ENCODE measurements around the gene EDEM1. TPM values are rescaled to one million over a fixed set of nuclear protein-coding genes. Genes with fewer than 3 reads are reported as not detected.
"Not testable (repeated sequence)": the region's sequence is repeated elsewhere in the genome, so short reads cannot be mapped to it uniquely, and the experiment has no call there.

Gene EDEM1
- total and polyA plus RNA-seq, 2 donors (not counting 1 experiment from before 2014, with no cell fraction given) = 58.3 to 167 TPM

- no peaks in the 10 kb centered on the region for H3K9me3 Mint-ChIP-seq (ENCODE audit: insufficient read depth)
- DNase-seq (no peak), ATAC-seq (ENCODE audit: low read depth) (no peak)
- ChIA-PET POLR2A (no interaction called here), CTCF (interaction anchor here (1.3 to 1.6 kb wide), 2 partner anchors 12 to 14 kb away, joined by 4 read pairs; no protein-coding TSS in a partner anchor)
- intact Hi-C loops (cut with micrococcal nuclease) = loop anchor here (5.0 kb wide), 1 partner anchor 35 kb away; no protein-coding TSS in a partner anchor
- Histone ChIP-seq H2AFZ (ENCODE audit: insufficient read depth, low read depth, low read length, poor library complexity, severe bottlenecking) (no peak overlapping the region), H3K9me3 (ENCODE audit: control extremely low read depth in 1 of 3, control insufficient read depth in 2 of 3, insufficient read depth in 1 of 3, low read length in 2 of 3) (no peaks in the 10 kb centered on the region), H3K9ac (ENCODE audit: low read length) (no peak overlapping the region), H4K20me1 (ENCODE audit: control insufficient read depth, insufficient read depth, low read length, poor library complexity, severe bottlenecking) (peaks cover 9% of the 10 kb centered on the region), H3K79me2 (ENCODE audit: control insufficient read depth, insufficient read depth, low read length) (peaks cover 35% of the 10 kb centered on the region), H3K4me2 (replicated peaks; ENCODE audit: low read depth, low read length, poor library complexity, severe bottlenecking) (no peak overlapping the region), H3K27ac (ENCODE audit: low read length in 2 of 2) (no peak overlapping the region), H3K27me3 (replicated peaks in 1 of 4; ENCODE audit: control extremely low read depth in 1 of 4, control insufficient read depth in 3 of 4, insufficient read depth in 4 of 4, low read length in 3 of 4) (no peaks in the 10 kb centered on the region), H3K4me1 (ENCODE audit: control insufficient read depth in 2 of 2, insufficient read depth in 2 of 2, low read length in 2 of 2) (peaks cover 12 to 14% of the 10 kb centered on the region in 2 donors), H3K36me3 (replicated peaks in 1 of 2; ENCODE audit: control extremely low read depth in 1 of 2, control insufficient read depth in 1 of 2, extremely low read depth in 1 of 2, insufficient read depth in 2 of 2, low read length in 1 of 2) (peaks cover 2 to 48% of the 10 kb centered on the region in 2 experiments), H3K4me3 (ENCODE audit: control extremely low read depth in 1 of 5, extremely low read depth in 1 of 5, insufficient read depth in 1 of 5, low read depth in 2 of 5, low read length in 4 of 5) (no peak overlapping the region)
- peaks cover 28% of the 10 kb centered on the region for H3K4me1 Mint-ChIP-seq
- H3K27ac Mint-ChIP-seq = no peak overlapping the region
- H3K4me3 Mint-ChIP-seq = no peak overlapping the region
- TF ChIP-seq CTCF (IDR thresholded peaks at IDR 0.05) = no peak
- no peak for TF ChIP-seq EZH2 (IDR thresholded peaks at IDR 0.05; ENCODE audit: borderline replicate concordance, insufficient read depth, low read depth, low read length, poor library complexity, severe bottlenecking)
- no peaks in the 10 kb centered on the region for H3K27me3 Mint-ChIP-seq
- WGBS (ENCODE audit: insufficient coverage) = no CpG with 5 or more reads among the region's 4 CpGs
Observed at GRCh38 chr3:5172018-5172417, 15.5 kb upstream of the EDEM1 start.

GRCh38 chr3:5179036-5179435 is 8.5 kb upstream of the EDEM1 start:
- no CpG with 5 or more reads among the region's 2 CpGs for WGBS (ENCODE audit: insufficient coverage)
- intact Hi-C loops (cut with micrococcal nuclease); H3K9ac ChIP-seq (ENCODE audit: low read length); ATAC-seq (ENCODE audit: low read depth); H3K4me3 ChIP-seq (ENCODE audit: control extremely low read depth in 1 of 5, extremely low read depth in 1 of 5, insufficient read depth in 1 of 5, low read depth in 2 of 5, low read length in 4 of 5); H2AFZ ChIP-seq (ENCODE audit: insufficient read depth, low read depth, low read length, poor library complexity, severe bottlenecking); H3K4me2 ChIP-seq (replicated peaks; ENCODE audit: low read depth, low read length, poor library complexity, severe bottlenecking); DNase-seq; H3K27me3 ChIP-seq (replicated peaks in 1 of 4; ENCODE audit: control extremely low read depth in 1 of 4, control insufficient read depth in 3 of 4, insufficient read depth in 4 of 4, low read length in 3 of 4); H3K27me3 Mint-ChIP-seq; H3K9me3 Mint-ChIP-seq (ENCODE audit: insufficient read depth); H4K20me1 ChIP-seq (ENCODE audit: control insufficient read depth, insufficient read depth, low read length, poor library complexity, severe bottlenecking): not testable (repeated sequence)
- POLR2A ChIA-PET = interaction anchor here (0.9 kb wide), 1 partner anchor 9 kb away, joined by 4 read pairs; the partner anchor contains the start of gene EDEM1
- H3K4me1 ChIP-seq (ENCODE audit: control insufficient read depth in 2 of 2, insufficient read depth in 2 of 2, low read length in 2 of 2) = peaks cover 63 to 68% of the 10 kb centered on the region in 2 donors
- CTCF ChIA-PET = interaction anchor here (2.3 kb wide), 1 partner anchor 18 kb away, joined by 9 read pairs; no protein-coding TSS in a partner anchor
- H3K4me1 Mint-ChIP-seq = peaks cover 65% of the 10 kb centered on the region
- H3K79me2 ChIP-seq (ENCODE audit: control insufficient read depth, insufficient read depth, low read length) = peaks cover 22% of the 10 kb centered on the region
- peak overlapping the region in 1 of 2 donors; percentile 27 for H3K27ac ChIP-seq (ENCODE audit: low read length in 2 of 2)
- H3K36me3 ChIP-seq (replicated peaks in 1 of 2; ENCODE audit: control extremely low read depth in 1 of 2, control insufficient read depth in 1 of 2, extremely low read depth in 1 of 2, insufficient read depth in 2 of 2, low read length in 1 of 2) = peaks cover 0 to 20% of the 10 kb centered on the region in 2 experiments
- peak overlapping the region; percentile 13 for H3K4me3 Mint-ChIP-seq
- H3K9me3 ChIP-seq (ENCODE audit: control extremely low read depth in 1 of 3, control insufficient read depth in 2 of 3, insufficient read depth in 1 of 3, low read length in 2 of 3) = peaks cover 0 to 13% (median 4%) of the 10 kb centered on the region in 3 donors
- H3K27ac Mint-ChIP-seq = peak overlapping the region; percentile 37

All from B cell (primary cell).